Lower leg skin (tissue), 3 donors: ENCODE results near the gene MYL5.

Experiments
- CTCF ChIP-seq, 3 donors: fragments of 450-650 bp; IDR thresholded peaks; one replicate each; pipeline ENCODE4 v1.5.1; 2016; ENCODE audit warnings: antibody characterized with exemption in 3 of 3, mild to moderate bottlenecking in 3 of 3, moderate library complexity in 2 of 3
- POLR2A ChIP-seq, 2 donors: fragments of 450-650 bp; IDR thresholded peaks; one replicate each; pipeline ENCODE4 v1.6.1; 2016 to 2017; ENCODE audit warnings: antibody characterized with exemption in 2 of 2, mild to moderate bottlenecking in 1 of 2, moderate library complexity in 1 of 2

DNA sequence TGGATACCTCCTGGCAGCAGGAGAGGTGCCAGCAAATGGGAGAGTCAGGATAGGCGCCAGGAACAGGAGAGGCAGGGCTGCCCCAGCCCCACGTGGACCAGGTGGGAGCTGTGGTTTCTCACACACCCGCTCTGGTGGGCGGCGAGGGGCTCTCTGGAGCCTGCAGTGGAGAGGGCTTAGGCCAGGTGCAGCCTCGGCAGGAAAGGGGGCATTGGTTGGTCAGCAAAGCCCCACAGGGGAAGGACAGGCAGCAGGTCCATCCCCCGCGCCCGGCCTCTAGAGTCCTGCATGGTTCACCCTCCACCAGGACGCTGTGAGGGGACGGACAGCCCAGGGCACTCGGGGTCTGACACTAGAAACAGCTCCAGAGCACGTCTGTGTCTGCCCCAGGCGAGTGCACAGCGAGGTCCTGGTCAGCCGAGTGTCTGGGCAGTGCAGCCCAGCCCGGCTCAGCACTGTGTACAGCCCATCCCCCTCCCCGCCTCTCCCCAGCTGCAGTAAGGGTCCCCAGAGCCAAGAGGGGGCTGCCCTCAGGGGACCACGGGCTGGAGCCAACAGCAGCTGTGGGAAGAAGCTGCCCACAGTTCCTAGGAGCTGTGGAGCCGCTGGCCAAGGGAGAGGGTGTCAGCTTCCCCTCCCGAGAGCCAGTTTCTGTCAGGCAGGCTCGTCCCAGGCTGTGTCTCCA is 8.4 kb upstream of the MYL5 start:
- no peak for TF ChIP-seq POLR2A (IDR thresholded peaks at IDR 0.05)
- no peak for TF ChIP-seq CTCF (IDR thresholded peaks at IDR 0.05)
